ENCODE results near the gene FAM124B. TPM values are rescaled to one million over a fixed set of nuclear protein-coding genes. Genes with fewer than 3 reads are reported as not detected.

The FAM124B gene
- polyA plus RNA-seq, 1 donor (not counting 4 experiments of a cell fraction or from before 2014, with no cell fraction given): 0.03 TPM

- Histone ChIP-seq H3K36me3 (ENCODE audit: control insufficient read depth in 2 of 2, extremely low read depth in 1 of 2, insufficient read depth in 2 of 2, low read length in 2 of 2) (no peaks in the 10 kb centered on the region), H2AFZ (ENCODE audit: control insufficient read depth, low read length) (no peak overlapping the region), H3K4me1 (ENCODE audit: control insufficient read depth, extremely low read depth, insufficient read depth, low read length) (no peaks in the 10 kb centered on the region), H3K4me3 (ENCODE audit: control insufficient read depth in 2 of 3, extremely low read depth in 1 of 3, insufficient read depth in 2 of 3, low read depth in 1 of 3, low read length in 3 of 3) (no peak overlapping the region), H3K4me2 (ENCODE audit: control insufficient read depth, extremely low read depth, insufficient read depth, low read depth, low read length) (no peak overlapping the region), H3K79me2 (ENCODE audit: control insufficient read depth, insufficient read depth, low read length) (no peaks in the 10 kb centered on the region), H4K20me1 (ENCODE audit: control insufficient read depth, extremely low read depth, insufficient read depth, low read length) (no peaks in the 10 kb centered on the region), H3K27me3 (ENCODE audit: control insufficient read depth, extremely low read depth, insufficient read depth, low read length) (no peaks in the 10 kb centered on the region), H3K9ac (ENCODE audit: control insufficient read depth, extremely low read depth, insufficient read depth, low read length) (no peak overlapping the region), H3K9me1 (ENCODE audit: control insufficient read depth, extremely low read depth, insufficient read depth, low read length) (no peaks in the 10 kb centered on the region), H3K9me3 (ENCODE audit: control insufficient read depth, low read depth, low read length) (no peaks in the 10 kb centered on the region), H3K27ac (ENCODE audit: control insufficient read depth, insufficient read depth, low read length) (no peak overlapping the region)
- dilution Hi-C loops (cut with MboI; ENCODE audit: extremely low pct_ligation_motif_present, low sequenced_read_pairs): no loop called here
- FAIRE-seq (no peak), DNase-seq (ENCODE audit: low read depth, low spot score) (no peak)
- TF ChIP-seq, protein P1, sequence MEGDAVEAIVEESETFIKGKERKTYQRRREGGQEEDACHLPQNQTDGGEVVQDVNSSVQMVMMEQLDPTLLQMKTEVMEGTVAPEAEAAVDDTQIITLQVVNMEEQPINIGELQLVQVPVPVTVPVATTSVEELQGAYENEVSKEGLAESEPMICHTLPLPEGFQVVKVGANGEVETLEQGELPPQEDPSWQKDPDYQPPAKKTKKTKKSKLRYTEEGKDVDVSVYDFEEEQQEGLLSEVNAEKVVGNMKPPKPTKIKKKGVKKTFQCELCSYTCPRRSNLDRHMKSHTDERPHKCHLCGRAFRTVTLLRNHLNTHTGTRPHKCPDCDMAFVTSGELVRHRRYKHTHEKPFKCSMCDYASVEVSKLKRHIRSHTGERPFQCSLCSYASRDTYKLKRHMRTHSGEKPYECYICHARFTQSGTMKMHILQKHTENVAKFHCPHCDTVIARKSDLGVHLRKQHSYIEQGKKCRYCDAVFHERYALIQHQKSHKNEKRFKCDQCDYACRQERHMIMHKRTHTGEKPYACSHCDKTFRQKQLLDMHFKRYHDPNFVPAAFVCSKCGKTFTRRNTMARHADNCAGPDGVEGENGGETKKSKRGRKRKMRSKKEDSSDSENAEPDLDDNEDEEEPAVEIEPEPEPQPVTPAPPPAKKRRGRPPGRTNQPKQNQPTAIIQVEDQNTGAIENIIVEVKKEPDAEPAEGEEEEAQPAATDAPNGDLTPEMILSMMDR (optimal IDR thresholded peaks at IDR 0.05 in 1 of 3, IDR thresholded peaks at IDR 0.05 in 1 of 3, conservative IDR thresholded peaks at IDR 0.05 in 1 of 3; ENCODE audit: extremely low read depth in 1 of 3, insufficient read depth in 2 of 3, low read length in 3 of 3): no peak
- TF ChIP-seq EZH2 (IDR thresholded peaks at IDR 0.05; ENCODE audit: low read length): no peak
Measured at GRCh38 chr2:224427471-224427870, 25.6 kb upstream of the FAM124B start.

DNA sequence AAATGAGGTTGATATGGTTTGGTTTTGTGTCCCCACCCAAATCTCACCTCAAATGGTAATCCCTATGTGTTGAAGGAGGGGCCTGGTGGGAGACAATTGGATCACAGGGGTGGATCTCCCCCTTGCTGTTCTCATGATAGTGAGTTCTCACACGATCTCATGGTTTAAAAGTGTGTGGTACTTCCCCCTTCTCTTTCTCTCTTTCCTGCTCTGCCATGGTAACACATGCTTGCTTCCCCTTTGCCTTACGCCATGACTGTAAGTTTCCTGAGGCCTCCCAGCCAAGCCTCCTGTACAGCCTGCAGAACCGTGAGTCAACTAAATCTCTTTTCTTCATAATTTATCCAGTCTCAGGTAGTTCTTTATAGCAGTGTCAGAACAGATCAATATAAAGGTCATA, 24.7 kb upstream of the FAM124B start:
- Histone ChIP-seq H3K4me2 (ENCODE audit: control insufficient read depth, extremely low read depth, insufficient read depth, low read depth, low read length) (no peak overlapping the region), H2AFZ (ENCODE audit: control insufficient read depth, low read length) (no peak overlapping the region), H3K9me3 (ENCODE audit: control insufficient read depth, low read depth, low read length) (no peaks in the 10 kb centered on the region), H3K9me1 (ENCODE audit: control insufficient read depth, extremely low read depth, insufficient read depth, low read length) (no peaks in the 10 kb centered on the region), H3K9ac (ENCODE audit: control insufficient read depth, extremely low read depth, insufficient read depth, low read length) (no peak overlapping the region), H3K4me1 (ENCODE audit: control insufficient read depth, extremely low read depth, insufficient read depth, low read length) (no peaks in the 10 kb centered on the region), H4K20me1 (ENCODE audit: control insufficient read depth, extremely low read depth, insufficient read depth, low read length) (no peaks in the 10 kb centered on the region), H3K27ac (ENCODE audit: control insufficient read depth, insufficient read depth, low read length) (no peak overlapping the region), H3K79me2 (ENCODE audit: control insufficient read depth, insufficient read depth, low read length) (no peaks in the 10 kb centered on the region), H3K4me3 (ENCODE audit: control insufficient read depth in 2 of 3, extremely low read depth in 1 of 3, insufficient read depth in 2 of 3, low read depth in 1 of 3, low read length in 3 of 3) (no peak overlapping the region), H3K27me3 (ENCODE audit: control insufficient read depth, extremely low read depth, insufficient read depth, low read length) (no peaks in the 10 kb centered on the region), H3K36me3 (ENCODE audit: control insufficient read depth in 2 of 2, extremely low read depth in 1 of 2, insufficient read depth in 2 of 2, low read length in 2 of 2) (no peaks in the 10 kb centered on the region)
- DNase-seq (ENCODE audit: low read depth, low spot score): no peak
- FAIRE-seq: no peak
- dilution Hi-C loops (cut with MboI; ENCODE audit: extremely low pct_ligation_motif_present, low sequenced_read_pairs): no loop called here
- TF ChIP-seq, protein P1 (optimal IDR thresholded peaks at IDR 0.05 in 1 of 3, IDR thresholded peaks at IDR 0.05 in 1 of 3, conservative IDR thresholded peaks at IDR 0.05 in 1 of 3; ENCODE audit: extremely low read depth in 1 of 3, insufficient read depth in 2 of 3, low read length in 3 of 3): no peak
- TF ChIP-seq EZH2 (IDR thresholded peaks at IDR 0.05; ENCODE audit: low read length): no peak

Measured in keratinocyte (primary cell).